ENCODE results near the gene YBX3. TPM values are rescaled to one million over a fixed set of nuclear protein-coding genes. Genes with fewer than 3 reads are reported as not detected.

The YBX3 gene
- total RNA-seq, 1 donor from 2014 or later = 356 TPM

DNA sequence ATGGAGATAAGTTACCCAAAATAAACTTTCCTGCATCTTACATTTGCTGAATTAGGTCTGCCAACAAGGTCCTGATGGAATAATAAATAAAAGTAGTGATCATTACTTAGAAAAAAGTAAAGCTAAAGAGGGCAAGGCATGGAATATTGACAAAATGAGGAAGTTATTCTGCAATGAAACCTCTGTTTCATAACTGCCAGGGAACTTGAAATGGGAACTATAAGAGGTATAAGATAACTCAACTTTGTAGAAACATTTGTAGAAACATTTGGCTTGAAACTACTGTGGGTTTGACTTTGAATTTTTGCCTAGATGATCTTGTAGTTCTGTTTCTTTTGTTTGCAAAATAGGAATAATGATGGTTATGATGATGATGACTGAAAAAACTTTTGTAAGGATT is 18.7 kb upstream of the YBX3 start:
- Histone ChIP-seq H3K27ac (no peak overlapping the region), H3K36me3 (no peaks in the 10 kb centered on the region)

DNA sequence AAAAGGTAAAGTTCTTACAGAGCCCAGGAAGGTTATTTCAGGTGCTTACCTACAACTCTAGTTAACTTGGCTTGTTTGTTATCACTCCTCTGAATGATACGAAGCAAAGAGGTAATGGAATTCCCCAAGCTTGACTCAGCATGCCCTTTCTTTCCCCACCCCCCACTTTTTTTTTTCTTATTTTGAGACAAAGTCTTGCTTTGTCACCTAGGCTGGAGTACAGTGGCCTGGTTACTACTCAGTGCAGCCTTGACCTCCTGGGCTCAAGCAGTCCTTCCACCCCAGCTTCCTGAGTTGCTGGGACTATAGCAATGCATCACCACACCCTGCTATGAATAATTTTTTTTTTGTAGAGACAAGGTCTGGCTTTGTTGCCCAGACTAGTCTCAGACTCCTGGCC is 17.1 kb upstream of the YBX3 start:
- no peak for DNase-seq (ENCODE audit: extremely low spot score in 2 of 2)
- Histone ChIP-seq H3K27ac (no peak overlapping the region), H3K4me3 (no peak overlapping the region), H3K9me3 (no peaks in the 10 kb centered on the region), H3K36me3 (no peaks in the 10 kb centered on the region), H3K4me1 (no peaks in the 10 kb centered on the region), H3K27me3 (no peaks in the 10 kb centered on the region)
- intact Hi-C loops (cut with DNase I) = no loop called here
- TF ChIP-seq POLR2A (IDR thresholded peaks at IDR 0.05) (no peak), POLR2AphosphoS5 (IDR thresholded peaks at IDR 0.05; ENCODE audit: insufficient read depth in 1 of 2, low read depth in 1 of 2) (no peak)
- TF ChIP-seq, protein P1, sequence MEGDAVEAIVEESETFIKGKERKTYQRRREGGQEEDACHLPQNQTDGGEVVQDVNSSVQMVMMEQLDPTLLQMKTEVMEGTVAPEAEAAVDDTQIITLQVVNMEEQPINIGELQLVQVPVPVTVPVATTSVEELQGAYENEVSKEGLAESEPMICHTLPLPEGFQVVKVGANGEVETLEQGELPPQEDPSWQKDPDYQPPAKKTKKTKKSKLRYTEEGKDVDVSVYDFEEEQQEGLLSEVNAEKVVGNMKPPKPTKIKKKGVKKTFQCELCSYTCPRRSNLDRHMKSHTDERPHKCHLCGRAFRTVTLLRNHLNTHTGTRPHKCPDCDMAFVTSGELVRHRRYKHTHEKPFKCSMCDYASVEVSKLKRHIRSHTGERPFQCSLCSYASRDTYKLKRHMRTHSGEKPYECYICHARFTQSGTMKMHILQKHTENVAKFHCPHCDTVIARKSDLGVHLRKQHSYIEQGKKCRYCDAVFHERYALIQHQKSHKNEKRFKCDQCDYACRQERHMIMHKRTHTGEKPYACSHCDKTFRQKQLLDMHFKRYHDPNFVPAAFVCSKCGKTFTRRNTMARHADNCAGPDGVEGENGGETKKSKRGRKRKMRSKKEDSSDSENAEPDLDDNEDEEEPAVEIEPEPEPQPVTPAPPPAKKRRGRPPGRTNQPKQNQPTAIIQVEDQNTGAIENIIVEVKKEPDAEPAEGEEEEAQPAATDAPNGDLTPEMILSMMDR (IDR thresholded peaks at IDR 0.05) = no peak

More for the DNA sequence above, 18.7 kb upstream of the YBX3 start:
- Histone ChIP-seq H3K4me1 (no peaks in the 10 kb centered on the region), H3K4me3 (no peak overlapping the region), H3K9me3 (no peaks in the 10 kb centered on the region), H3K27me3 (no peaks in the 10 kb centered on the region)
- intact Hi-C loops (cut with DNase I) = no loop called here
- TF ChIP-seq POLR2AphosphoS5 (IDR thresholded peaks at IDR 0.05; ENCODE audit: insufficient read depth in 1 of 2, low read depth in 1 of 2) (no peak), POLR2A (IDR thresholded peaks at IDR 0.05) (no peak)
- TF ChIP-seq, protein P1 (IDR thresholded peaks at IDR 0.05) = no peak
- no peak for DNase-seq (ENCODE audit: extremely low spot score in 2 of 2)

DNA sequence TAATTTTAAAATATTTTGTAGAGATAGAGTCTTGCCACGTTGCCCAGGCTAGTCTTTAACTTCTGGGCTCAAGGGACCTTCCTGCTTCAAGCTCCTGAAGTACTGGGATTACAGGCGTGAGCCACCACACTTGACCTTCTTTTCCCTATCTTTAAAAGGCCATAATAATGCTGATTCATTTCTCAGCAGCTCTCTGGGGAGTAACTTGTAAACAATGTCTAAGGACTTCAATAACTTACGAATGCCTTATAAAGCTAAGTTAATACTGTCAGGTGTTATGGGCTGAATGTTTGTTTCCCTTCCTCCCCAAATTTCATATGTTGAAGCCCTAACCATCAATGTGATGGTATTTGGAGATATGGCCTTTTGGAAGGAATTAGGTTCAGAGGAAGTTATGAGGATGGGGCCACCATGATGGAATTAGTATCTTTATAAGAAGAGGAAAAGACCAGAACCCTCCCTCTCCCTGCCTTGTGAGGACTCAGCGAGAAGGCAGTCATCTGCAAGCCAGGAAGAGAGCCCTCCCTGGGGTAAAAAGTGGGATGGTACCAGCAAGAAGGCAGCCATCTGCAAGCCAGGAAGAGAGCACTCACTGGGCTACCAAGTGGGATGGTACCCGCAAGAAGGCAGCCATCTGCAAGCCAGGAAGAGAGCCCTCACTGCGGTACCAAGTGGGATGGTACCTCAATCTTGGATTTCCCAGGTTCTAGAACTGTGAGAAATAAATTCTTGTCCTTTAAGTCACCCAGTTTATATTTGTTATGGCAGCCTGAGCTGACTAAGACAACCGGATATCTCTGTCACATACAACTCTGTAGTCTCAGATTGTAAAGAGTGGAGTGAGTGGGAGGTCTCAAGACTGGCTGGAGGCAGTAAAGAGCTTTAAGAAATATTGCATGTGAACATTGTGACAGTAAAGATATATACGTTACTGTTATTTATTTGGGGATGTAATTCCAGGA is 16.3 kb upstream of the YBX3 start:
- H3K9me3 ChIP-seq = no peaks in the 10 kb centered on the region
- no peak overlapping the region for H3K27ac ChIP-seq
- intact Hi-C loops (cut with DNase I) = no loop called here
- no peaks in the 10 kb centered on the region for H3K36me3 ChIP-seq
- TF ChIP-seq, protein P1 (IDR thresholded peaks at IDR 0.05) = no peak
- no peak for TF ChIP-seq POLR2A (IDR thresholded peaks at IDR 0.05)
- no peak for TF ChIP-seq POLR2AphosphoS5 (IDR thresholded peaks at IDR 0.05; ENCODE audit: insufficient read depth in 1 of 2, low read depth in 1 of 2)
- H3K27me3 ChIP-seq = no peaks in the 10 kb centered on the region
- no peak overlapping the region for H3K4me3 ChIP-seq
- no peaks in the 10 kb centered on the region for H3K4me1 ChIP-seq
- no peak for DNase-seq (ENCODE audit: extremely low spot score in 2 of 2)

DNA sequence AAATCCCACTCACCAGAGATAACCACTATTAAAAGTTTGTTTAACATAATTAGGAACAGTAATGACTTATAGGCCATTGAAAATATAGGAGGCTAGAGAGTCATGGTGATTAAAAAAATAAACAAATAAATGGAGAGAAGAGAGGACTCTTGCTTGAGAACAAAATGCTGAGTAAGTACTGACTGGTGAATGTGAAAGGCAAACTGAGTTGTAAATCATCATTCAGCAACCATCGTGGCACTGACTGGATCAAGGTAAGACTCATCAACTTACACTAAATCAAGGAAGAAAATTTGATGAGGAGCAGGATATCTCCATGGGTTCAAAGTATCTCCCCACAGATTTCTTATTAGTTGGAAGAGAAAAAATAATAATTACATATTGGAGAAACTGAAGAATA is 14.1 kb upstream of the YBX3 start:
- no peak for DNase-seq (ENCODE audit: extremely low spot score in 2 of 2)

More for the DNA sequence above, 14.1 kb upstream of the YBX3 start:
- TF ChIP-seq, protein P1 (IDR thresholded peaks at IDR 0.05) = no peak
- TF ChIP-seq POLR2AphosphoS5 (IDR thresholded peaks at IDR 0.05; ENCODE audit: insufficient read depth in 1 of 2, low read depth in 1 of 2) (no peak), POLR2A (IDR thresholded peaks at IDR 0.05) (no peak)
- intact Hi-C loops (cut with DNase I) = no loop called here
- Histone ChIP-seq H3K27ac (no peak overlapping the region), H3K27me3 (no peaks in the 10 kb centered on the region), H3K36me3 (no peaks in the 10 kb centered on the region), H3K4me1 (no peaks in the 10 kb centered on the region), H3K9me3 (no peaks in the 10 kb centered on the region), H3K4me3 (no peak overlapping the region)

Data from vagina (tissue), 2 donors.